ENCODE data around the gene PIK3R2.
A peak's percentile ranks its signal among the peaks of the same experiment; 100 is the strongest.

Gene PIK3R2

DNA sequence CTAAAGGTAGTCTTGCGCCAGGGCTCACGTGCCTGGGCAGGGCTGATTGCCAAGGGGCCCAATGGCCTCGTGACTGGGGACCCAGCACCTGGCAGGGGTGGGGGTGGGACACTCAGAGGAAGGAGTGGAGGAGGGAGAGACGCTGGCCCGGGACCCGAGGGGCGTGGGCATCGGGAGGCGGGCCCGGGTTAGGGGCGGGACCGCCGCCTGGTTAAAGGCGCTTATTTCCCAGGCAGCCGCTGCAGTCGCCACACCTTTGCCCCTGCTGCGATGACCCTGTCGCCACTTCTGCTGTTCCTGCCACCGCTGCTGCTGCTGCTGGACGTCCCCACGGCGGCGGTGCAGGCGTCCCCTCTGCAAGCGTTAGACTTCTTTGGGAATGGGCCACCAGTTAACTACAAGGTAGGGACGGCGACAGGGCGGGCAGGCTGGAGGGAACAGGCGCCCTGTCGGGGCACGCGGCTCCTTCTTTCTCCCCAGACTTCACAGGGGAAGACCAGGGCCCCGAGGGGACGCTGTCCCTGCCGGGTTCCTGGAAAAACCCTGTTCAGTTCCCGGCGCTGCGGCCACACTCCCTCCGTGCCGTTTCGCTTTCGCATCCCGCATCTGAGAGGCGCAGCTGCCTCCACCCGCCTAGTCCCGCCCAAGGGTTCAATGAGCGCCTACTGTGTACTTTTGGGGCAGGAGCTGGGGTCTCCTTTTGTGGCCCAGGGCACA, 20.8 kb downstream of the PIK3R2 start, which contains the start of gene IFI30:
IFI30 (plus strand) TSS at position 242 of the 717 bp plus-strand sequence; CDS start at position 271, 29 bp downstream.
- TF ChIP-seq TAF1 (IDR thresholded peaks at IDR 0.05; ENCODE audit: low read depth) (peak; percentile 35; the same call in 1 of the 2 replicates), NFIC (IDR thresholded peaks at IDR 0.05) (peak; percentile 73), EP300 (IDR thresholded peaks at IDR 0.05; ENCODE audit: borderline replicate concordance) (0 out of 2 replicates have a peak, but pooled peaks have one; percentile 25), TEAD4 (IDR thresholded peaks at IDR 0.05) (no peak), ZBTB7A (IDR thresholded peaks at IDR 0.05; ENCODE audit: low read depth) (peak; percentile 62; the same call in 1 of the 2 replicates), FOXM1 (IDR thresholded peaks at IDR 0.05; ENCODE audit: borderline replicate concordance, low read depth) (no peak), YY1 (IDR thresholded peaks at IDR 0.05; ENCODE audit: low read depth) (peak; percentile 12; the same call in 1 of the 2 replicates)
- TF ChIP-seq, protein P1, sequence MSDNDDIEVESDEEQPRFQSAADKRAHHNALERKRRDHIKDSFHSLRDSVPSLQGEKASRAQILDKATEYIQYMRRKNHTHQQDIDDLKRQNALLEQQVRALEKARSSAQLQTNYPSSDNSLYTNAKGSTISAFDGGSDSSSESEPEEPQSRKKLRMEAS (IDR thresholded peaks at IDR 0.05): peak; percentile 83
- TF ChIP-seq, protein P2, sequence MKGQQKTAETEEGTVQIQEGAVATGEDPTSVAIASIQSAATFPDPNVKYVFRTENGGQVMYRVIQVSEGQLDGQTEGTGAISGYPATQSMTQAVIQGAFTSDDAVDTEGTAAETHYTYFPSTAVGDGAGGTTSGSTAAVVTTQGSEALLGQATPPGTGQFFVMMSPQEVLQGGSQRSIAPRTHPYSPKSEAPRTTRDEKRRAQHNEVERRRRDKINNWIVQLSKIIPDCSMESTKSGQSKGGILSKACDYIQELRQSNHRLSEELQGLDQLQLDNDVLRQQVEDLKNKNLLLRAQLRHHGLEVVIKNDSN (IDR thresholded peaks at IDR 0.05): peak; percentile 90

DNA sequence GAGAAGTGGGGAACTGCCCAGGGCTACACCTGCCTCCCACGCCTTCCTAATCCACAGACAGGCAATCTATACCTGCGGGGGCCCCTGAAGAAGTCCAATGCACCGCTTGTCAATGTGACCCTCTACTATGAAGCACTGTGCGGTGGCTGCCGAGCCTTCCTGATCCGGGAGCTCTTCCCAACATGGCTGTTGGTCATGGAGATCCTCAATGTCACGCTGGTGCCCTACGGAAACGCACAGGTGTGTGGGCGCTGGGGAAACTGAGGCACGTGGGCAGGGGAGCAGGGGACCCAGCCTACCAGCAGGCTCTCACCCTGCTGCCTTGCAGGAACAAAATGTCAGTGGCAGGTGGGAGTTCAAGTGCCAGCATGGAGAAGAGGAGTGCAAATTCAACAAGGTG, 22.0 kb downstream of the PIK3R2 start:
- TF ChIP-seq TCF12 (IDR thresholded peaks at IDR 0.05; ENCODE audit: low read depth) (no peak), NFIC (IDR thresholded peaks at IDR 0.05) (no peak), ZBTB7A (IDR thresholded peaks at IDR 0.05; ENCODE audit: low read depth) (no peak), TEAD4 (IDR thresholded peaks at IDR 0.05) (no peak), RAD21 (IDR thresholded peaks at IDR 0.05; ENCODE audit: low read depth) (no peak), YY1 (IDR thresholded peaks at IDR 0.05; ENCODE audit: low read depth) (no peak), TAF1 (IDR thresholded peaks at IDR 0.05; ENCODE audit: low read depth) (no peak), EP300 (IDR thresholded peaks at IDR 0.05; ENCODE audit: borderline replicate concordance) (no peak), EGR1 (IDR thresholded peaks at IDR 0.05) (no peak), CEBPB (IDR thresholded peaks at IDR 0.05) (no peak), FOXM1 (IDR thresholded peaks at IDR 0.05; ENCODE audit: borderline replicate concordance, low read depth) (no peak), CREB1 (IDR thresholded peaks at IDR 0.05; ENCODE audit: low read depth) (no peak)
- TF ChIP-seq, protein P3, sequence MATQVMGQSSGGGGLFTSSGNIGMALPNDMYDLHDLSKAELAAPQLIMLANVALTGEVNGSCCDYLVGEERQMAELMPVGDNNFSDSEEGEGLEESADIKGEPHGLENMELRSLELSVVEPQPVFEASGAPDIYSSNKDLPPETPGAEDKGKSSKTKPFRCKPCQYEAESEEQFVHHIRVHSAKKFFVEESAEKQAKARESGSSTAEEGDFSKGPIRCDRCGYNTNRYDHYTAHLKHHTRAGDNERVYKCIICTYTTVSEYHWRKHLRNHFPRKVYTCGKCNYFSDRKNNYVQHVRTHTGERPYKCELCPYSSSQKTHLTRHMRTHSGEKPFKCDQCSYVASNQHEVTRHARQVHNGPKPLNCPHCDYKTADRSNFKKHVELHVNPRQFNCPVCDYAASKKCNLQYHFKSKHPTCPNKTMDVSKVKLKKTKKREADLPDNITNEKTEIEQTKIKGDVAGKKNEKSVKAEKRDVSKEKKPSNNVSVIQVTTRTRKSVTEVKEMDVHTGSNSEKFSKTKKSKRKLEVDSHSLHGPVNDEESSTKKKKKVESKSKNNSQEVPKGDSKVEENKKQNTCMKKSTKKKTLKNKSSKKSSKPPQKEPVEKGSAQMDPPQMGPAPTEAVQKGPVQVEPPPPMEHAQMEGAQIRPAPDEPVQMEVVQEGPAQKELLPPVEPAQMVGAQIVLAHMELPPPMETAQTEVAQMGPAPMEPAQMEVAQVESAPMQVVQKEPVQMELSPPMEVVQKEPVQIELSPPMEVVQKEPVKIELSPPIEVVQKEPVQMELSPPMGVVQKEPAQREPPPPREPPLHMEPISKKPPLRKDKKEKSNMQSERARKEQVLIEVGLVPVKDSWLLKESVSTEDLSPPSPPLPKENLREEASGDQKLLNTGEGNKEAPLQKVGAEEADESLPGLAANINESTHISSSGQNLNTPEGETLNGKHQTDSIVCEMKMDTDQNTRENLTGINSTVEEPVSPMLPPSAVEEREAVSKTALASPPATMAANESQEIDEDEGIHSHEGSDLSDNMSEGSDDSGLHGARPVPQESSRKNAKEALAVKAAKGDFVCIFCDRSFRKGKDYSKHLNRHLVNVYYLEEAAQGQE (IDR thresholded peaks at IDR 0.05; ENCODE audit: low read depth): no peak
- TF ChIP-seq, protein P1 (IDR thresholded peaks at IDR 0.05): no peak
- TF ChIP-seq, protein P2 (IDR thresholded peaks at IDR 0.05): no peak

DNA sequence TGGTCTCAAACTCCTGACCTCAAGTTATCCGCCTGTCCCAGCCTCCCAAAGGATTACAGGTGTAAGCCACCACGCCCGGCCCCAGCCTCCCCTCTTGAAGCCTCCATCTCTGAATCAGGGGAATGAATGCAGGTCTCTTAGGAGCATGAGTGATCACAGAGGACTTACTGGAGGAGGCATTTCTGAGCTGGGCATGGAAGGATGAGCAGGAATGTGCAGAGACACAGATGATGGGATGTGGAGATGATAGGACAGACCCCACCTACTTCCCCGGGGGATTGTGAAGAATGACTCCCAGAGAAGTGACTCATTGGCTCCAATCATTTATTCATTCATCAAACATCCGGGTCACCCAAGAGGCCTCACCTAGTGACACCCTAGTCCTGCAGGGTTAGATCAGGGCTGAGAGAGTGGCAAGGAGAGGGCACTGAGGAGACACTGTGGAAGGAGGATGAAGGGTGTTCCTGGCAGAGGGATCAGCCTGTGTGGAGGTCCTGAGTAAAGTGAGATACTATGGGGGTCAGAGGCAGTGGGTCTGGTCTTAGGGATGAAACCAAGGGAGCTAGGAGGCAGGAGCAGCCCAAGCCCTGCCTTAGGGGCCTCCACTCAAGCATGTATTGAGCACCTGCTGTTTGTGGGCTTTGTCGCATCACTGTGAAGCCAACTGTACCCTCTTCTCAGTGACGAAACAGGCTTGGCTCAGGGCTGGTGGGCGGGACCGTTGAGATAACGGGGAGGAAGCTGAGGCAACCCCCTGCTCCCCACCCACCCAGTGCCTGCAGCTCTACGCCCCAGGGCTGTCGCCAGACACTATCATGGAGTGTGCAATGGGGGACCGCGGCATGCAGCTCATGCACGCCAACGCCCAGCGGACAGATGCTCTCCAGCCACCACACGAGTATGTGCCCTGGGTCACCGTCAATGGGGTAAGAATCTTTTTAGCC, 23.7 kb downstream of the PIK3R2 start:
- TF ChIP-seq EP300 (IDR thresholded peaks at IDR 0.05; ENCODE audit: borderline replicate concordance) (no peak), RAD21 (IDR thresholded peaks at IDR 0.05; ENCODE audit: low read depth) (no peak), CREB1 (IDR thresholded peaks at IDR 0.05; ENCODE audit: low read depth) (no peak), ZBTB7A (IDR thresholded peaks at IDR 0.05; ENCODE audit: low read depth) (no peak), CEBPB (IDR thresholded peaks at IDR 0.05) (no peak)
- TF ChIP-seq, protein P3 (IDR thresholded peaks at IDR 0.05; ENCODE audit: low read depth): no peak

DNA sequence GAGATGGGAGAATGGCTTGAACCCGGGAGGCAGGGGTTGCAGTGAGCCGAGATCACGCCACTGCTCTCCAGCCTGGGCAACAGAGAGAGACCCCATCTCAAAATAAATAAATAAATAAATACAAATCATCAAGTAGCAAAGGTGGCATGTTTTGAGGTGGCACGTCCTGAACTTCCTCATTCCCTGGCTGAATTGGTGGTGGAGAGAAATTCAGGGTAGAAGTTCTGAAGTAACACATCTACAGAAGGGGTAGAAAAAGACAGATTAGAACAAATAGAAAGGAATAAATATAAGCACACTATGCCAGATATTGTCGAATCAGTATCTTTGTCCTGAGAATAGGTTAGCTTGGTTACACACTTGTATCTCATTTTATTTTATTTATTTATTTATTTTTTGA, 27.0 kb downstream of the PIK3R2 start:
- TF ChIP-seq TAF1 (IDR thresholded peaks at IDR 0.05; ENCODE audit: low read depth): no peak
- no peak for TF ChIP-seq CREB1 (IDR thresholded peaks at IDR 0.05; ENCODE audit: low read depth)
- TF ChIP-seq, protein P2 (IDR thresholded peaks at IDR 0.05): no peak
- no peak for TF ChIP-seq RAD21 (IDR thresholded peaks at IDR 0.05; ENCODE audit: low read depth)
- TF ChIP-seq, protein P1 (IDR thresholded peaks at IDR 0.05): no peak
- TF ChIP-seq ZBTB7A (IDR thresholded peaks at IDR 0.05; ENCODE audit: low read depth): no peak
- TF ChIP-seq YY1 (IDR thresholded peaks at IDR 0.05; ENCODE audit: low read depth): no peak
- no peak for TF ChIP-seq FOXM1 (IDR thresholded peaks at IDR 0.05; ENCODE audit: borderline replicate concordance, low read depth)
- TF ChIP-seq, protein P3 (IDR thresholded peaks at IDR 0.05; ENCODE audit: low read depth): no peak
- no peak for TF ChIP-seq CEBPB (IDR thresholded peaks at IDR 0.05)
- no peak for TF ChIP-seq EP300 (IDR thresholded peaks at IDR 0.05; ENCODE audit: borderline replicate concordance)
- TF ChIP-seq TCF12 (IDR thresholded peaks at IDR 0.05; ENCODE audit: low read depth): no peak
- TF ChIP-seq EGR1 (IDR thresholded peaks at IDR 0.05): no peak
- TF ChIP-seq NFIC (IDR thresholded peaks at IDR 0.05): no peak
